GM13976 (cell line): ENCODE measurements around the gene SCYGR3.

ENCODE experiments used
- DNase-seq: peaks from one replicate; pipeline ENCODE4 v3.0.0; 2012; ENCODE audit warnings: low spot score
- in situ Hi-C: fragments of 300-500 bp; cut with MboI; formaldehyde crosslinking; loops from one replicate; pipeline ENCODE4 v1.12.0; 2022; ENCODE audit warnings: low sequenced_read_pairs, mixed read lengths, inconsistent platforms; ENCODE audit not compliant: unreplicated experiment
- TF ChIP-seq, protein P1 (sequence below): IDR thresholded peaks from 2 replicates; pipeline ENCODE4 v1.5.1; 2012; ENCODE audit warnings: borderline replicate concordance, mild to moderate bottlenecking; ENCODE audit not compliant: insufficient read depth; ENCODE audit errors: extremely low read depth, missing control alignments, control extremely low read depth

Gene SCYGR3

DNA sequence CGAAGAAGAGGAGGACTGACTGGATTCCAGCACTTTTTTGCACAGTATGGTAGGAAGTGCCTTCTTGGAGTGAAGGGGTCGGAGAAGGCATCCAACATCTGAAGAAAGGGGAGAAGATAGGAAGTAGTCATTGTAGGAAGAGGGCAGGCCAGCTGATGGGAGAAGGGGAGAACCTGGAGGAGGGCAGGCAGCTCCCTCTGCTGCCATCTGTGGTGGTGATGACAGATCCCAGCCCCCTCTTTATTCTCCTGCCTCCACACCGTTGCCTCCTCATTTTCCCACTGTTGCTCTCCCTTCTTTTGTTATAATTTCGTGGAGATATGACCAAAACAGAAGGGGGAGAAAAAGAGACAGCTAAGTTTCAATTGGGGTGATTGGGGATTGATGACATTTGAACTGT, 18.8 kb downstream of the SCYGR3 start:
- TF ChIP-seq, protein P1, sequence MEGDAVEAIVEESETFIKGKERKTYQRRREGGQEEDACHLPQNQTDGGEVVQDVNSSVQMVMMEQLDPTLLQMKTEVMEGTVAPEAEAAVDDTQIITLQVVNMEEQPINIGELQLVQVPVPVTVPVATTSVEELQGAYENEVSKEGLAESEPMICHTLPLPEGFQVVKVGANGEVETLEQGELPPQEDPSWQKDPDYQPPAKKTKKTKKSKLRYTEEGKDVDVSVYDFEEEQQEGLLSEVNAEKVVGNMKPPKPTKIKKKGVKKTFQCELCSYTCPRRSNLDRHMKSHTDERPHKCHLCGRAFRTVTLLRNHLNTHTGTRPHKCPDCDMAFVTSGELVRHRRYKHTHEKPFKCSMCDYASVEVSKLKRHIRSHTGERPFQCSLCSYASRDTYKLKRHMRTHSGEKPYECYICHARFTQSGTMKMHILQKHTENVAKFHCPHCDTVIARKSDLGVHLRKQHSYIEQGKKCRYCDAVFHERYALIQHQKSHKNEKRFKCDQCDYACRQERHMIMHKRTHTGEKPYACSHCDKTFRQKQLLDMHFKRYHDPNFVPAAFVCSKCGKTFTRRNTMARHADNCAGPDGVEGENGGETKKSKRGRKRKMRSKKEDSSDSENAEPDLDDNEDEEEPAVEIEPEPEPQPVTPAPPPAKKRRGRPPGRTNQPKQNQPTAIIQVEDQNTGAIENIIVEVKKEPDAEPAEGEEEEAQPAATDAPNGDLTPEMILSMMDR: no peak
- DNase-seq: no peak
- in situ Hi-C loops: no loop called here

DNA sequence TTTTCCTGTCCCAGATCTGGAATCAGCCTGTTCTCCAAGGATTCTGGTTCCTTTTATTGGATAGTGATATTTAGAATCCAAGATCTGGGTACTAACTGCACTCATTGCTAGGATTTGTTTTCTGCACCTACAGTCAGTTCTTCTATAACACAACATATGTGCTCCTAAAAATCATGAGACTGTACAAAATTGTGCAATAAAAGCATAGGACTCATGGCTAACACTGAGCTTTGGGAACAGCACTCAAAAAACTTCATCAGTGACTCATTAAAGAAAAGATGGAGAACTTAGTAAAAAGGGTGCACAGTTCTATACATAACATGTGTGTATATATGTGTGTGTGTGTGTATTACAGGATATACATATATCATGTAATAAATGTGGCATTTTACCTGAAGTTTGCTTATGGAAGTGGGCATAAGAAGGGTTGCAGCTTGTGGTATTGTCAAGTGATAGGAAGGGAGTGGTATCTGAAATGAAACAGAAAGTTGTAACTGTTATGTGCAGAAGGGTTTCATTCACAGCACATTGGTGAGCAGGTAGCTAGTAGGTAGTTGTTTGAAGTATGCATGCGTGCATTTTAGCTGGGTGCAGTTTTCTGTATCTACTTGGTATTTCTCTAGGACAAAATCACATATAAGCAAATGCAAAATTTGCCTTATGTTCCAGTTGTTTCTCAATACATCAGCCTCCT, 21.8 kb downstream of the SCYGR3 start:
- DNase-seq: no peak
- in situ Hi-C loops: no loop called here
- TF ChIP-seq, protein P1: no peak

DNA sequence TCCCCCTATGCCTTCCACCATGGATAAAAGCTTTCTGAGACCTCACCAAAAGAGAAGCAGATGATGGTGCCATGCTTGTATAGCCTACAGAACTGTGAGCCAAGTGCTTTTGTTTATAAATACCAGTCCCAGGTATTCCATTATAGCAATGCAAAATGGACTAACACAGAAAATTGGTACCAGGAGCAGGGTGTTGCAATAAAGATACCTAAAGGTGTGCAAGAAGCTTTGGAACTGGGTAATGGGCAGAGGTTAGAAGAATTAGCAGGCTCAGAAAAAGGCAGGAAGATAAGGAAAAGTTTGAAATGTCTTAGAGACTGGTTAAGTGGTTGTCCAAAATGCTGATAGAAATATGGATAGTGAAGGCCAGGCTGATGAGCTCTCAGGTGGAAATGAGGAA, 32.3 kb downstream of the SCYGR3 start:
- DNase-seq: no peak
- in situ Hi-C loops: no loop called here
- TF ChIP-seq, protein P1: no peak

DNA sequence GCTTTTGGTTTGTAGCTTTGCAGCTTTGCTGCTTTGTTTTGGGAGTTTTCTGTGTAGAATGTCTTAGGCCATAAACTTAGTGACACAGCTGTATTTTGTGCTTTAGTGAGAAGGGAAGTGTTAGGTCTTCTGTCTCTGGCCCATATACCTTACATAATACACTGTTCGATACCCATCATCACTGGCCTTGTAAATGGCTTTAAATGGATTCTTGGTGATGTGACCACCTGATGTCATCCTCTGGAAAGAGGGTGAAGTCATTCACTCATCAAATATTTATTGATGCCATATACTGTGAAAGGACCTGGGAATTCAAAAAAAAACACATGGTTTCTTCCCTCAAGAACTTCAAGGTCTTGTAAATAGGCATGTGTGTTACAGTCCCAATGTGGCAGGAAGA, 34.8 kb downstream of the SCYGR3 start:
- in situ Hi-C loops: no loop called here
- DNase-seq: no peak
- TF ChIP-seq, protein P1: no peak

DNA sequence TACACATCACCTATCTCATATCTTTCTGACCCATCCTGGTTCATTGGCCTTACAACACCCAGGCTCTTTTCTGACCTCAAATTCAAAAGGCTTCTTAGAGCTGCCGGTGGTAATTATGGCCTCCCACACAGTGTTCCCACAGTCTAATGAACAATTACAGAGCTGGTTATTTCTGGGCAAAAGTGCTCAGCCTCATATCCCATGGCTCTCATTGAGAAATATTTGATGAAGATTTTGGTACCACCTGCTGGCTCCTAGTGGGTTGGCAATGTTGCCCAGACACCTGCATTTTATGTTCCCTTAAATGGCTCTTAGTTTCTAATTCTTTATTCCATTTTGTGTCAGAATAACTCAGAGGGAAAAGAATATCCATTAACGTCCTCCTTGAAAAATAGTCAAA, 36.0 kb downstream of the SCYGR3 start:
- TF ChIP-seq, protein P1: no peak
- no peak for DNase-seq
- in situ Hi-C loops: no loop called here

DNA sequence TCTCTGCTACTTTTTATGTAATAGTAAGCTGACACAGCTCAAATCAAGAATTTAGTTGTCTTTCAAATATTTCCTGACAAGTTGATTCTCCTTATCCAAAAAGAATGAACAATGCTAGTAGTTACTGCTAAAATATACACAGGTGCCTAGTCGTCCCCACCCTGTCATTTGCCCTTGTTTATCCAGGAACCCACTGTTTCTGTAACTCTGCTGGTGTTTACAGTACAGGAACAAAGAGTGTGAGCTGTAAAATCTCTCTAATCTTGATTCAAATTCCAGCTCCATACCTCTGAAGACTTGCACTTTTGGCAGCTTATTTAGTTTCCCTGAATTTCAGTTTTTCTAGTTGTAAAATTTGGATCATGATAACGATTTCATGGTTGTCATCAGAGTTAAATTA, 37.1 kb downstream of the SCYGR3 start:
- TF ChIP-seq, protein P1: no peak

More for the DNA sequence above, 37.1 kb downstream of the SCYGR3 start:
- no peak for DNase-seq
- in situ Hi-C loops: no loop called here
